HG03045 (cell line): ENCODE results near the gene TNFAIP3.
"Not testable (repeated sequence)": the region's sequence is repeated elsewhere in the genome, so short reads cannot be mapped to it uniquely, and the experiment has no call there.

Source experiments
- ATAC-seq: cut with Tn5 transposase; IDR thresholded peaks from one replicate; pipeline ENCODE4 v1.9.1; 2021; ENCODE audit warnings: mild to moderate bottlenecking, moderate library complexity; ENCODE audit not compliant: unreplicated experiment

The TNFAIP3 gene

GRCh38 chr6:137866914-137867684 is at the start of gene TNFAIP3:
Gene TNFAIP3 (plus strand): TSS chr6:137867259. CDS start chr6:137871228, 3,969 bp downstream.
- ATAC-seq: peak; percentile 77

- no peak for ATAC-seq
Measured at GRCh38 chr6:137818440-137818839, 48.6 kb upstream of the TNFAIP3 start.

GRCh38 chr6:137819740-137820139 is 47.3 kb upstream of the TNFAIP3 start:
- no peak for ATAC-seq

GRCh38 chr6:137820425-137820824 is 46.6 kb upstream of the TNFAIP3 start:
- ATAC-seq: no peak

- ATAC-seq: no peak
Measured at GRCh38 chr6:137820952-137821351, 46.1 kb upstream of the TNFAIP3 start.

GRCh38 chr6:137821491-137821890 is 45.6 kb upstream of the TNFAIP3 start:
- ATAC-seq: no peak

GRCh38 chr6:137823826-137824555 is 43.1 kb upstream of the TNFAIP3 start:
- no peak for ATAC-seq

- no peak for ATAC-seq
Measured at GRCh38 chr6:137824556-137824879, 42.5 kb upstream of the TNFAIP3 start.

GRCh38 chr6:137824896-137825295 is 42.2 kb upstream of the TNFAIP3 start:
- no peak for ATAC-seq

- no peak for ATAC-seq
Measured at GRCh38 chr6:137827411-137827940, 39.6 kb upstream of the TNFAIP3 start.

GRCh38 chr6:137827977-137828810 is 38.9 kb upstream of the TNFAIP3 start:
- peak; percentile 50 for ATAC-seq

- ATAC-seq: no peak
Measured at GRCh38 chr6:137829641-137830083, 37.4 kb upstream of the TNFAIP3 start.

- ATAC-seq: no peak
Measured at GRCh38 chr6:137830511-137830911, 36.5 kb upstream of the TNFAIP3 start.

GRCh38 chr6:137832110-137832509 is 34.9 kb upstream of the TNFAIP3 start:
- no peak for ATAC-seq

- no peak for ATAC-seq
Measured at GRCh38 chr6:137834508-137834907, 32.6 kb upstream of the TNFAIP3 start.

- ATAC-seq: no peak
Measured at GRCh38 chr6:137836788-137837187, 30.3 kb upstream of the TNFAIP3 start.

GRCh38 chr6:137838090-137838489 is 29.0 kb upstream of the TNFAIP3 start:
- not testable (repeated sequence) for ATAC-seq

- not testable (repeated sequence) for ATAC-seq
Measured at GRCh38 chr6:137838597-137838996, 28.5 kb upstream of the TNFAIP3 start.

GRCh38 chr6:137839076-137839475 is 28.0 kb upstream of the TNFAIP3 start:
- no peak for ATAC-seq

GRCh38 chr6:137840252-137840651 is 26.8 kb upstream of the TNFAIP3 start:
- no peak for ATAC-seq

GRCh38 chr6:137843211-137843610 is 23.8 kb upstream of the TNFAIP3 start:
- ATAC-seq: no peak
